GM13977 (cell line): ENCODE data around the gene SLC4A9.

Source experiments
- DNase-seq: peaks from one replicate; pipeline ENCODE4 v3.0.0; 2012; ENCODE audit warnings: low spot score
- in situ Hi-C: fragments of 300-500 bp; cut with MboI; formaldehyde crosslinking; loops from one replicate; pipeline ENCODE4 v1.12.0; 2022; ENCODE audit warnings: low sequenced_read_pairs, low pct_unique_long_range_greater_than_20kb, mixed read lengths, inconsistent platforms; ENCODE audit not compliant: unreplicated experiment
- TF ChIP-seq, protein P1 (sequence below): IDR thresholded peaks from 2 replicates; pipeline ENCODE4 v1.5.1; 2012; ENCODE audit warnings: mild to moderate bottlenecking, control low read depth; ENCODE audit not compliant: insufficient read depth; ENCODE audit errors: extremely low read depth, missing control alignments

Gene SLC4A9

DNA sequence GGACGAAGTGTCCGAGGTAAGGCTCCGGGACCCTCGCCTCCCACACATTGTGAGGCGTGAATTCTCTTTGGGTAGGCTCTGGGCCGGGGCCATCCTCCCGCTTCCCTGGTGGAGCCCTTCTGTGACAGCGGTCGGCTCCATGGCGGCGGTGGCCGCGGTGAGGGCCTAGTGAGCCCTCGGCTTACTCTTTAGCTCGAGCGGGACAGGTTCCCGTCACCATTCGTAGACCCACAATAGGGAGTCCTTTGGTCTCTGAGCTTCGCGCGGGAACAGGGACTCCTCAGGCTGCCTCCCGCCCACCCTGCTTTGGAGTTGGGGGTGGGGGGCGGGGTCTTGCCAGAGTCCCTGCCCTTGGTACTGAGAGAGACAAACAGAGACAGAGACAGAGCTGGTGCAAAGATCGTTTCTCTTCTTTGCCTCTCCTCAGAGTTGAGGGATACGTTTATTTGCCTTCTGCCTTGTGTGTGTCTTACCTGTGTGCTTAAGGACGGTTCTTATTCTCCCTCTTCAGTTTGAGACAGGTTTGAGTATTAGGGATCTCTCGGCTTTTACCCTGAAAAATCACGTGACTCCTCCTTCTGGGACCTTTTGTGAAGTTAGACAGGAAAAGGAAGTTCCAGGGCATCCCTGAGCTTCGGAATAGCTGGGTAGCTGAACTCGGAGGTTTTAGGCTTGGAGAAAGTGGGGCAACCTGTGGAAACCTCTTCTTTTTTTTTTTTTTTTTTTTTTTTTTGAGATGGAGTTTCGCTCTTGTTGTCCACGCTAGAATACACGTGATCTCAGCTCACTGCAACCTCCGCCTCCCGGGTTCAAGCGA is 42.5 kb downstream of the SLC4A9 start:
- TF ChIP-seq, protein P1, sequence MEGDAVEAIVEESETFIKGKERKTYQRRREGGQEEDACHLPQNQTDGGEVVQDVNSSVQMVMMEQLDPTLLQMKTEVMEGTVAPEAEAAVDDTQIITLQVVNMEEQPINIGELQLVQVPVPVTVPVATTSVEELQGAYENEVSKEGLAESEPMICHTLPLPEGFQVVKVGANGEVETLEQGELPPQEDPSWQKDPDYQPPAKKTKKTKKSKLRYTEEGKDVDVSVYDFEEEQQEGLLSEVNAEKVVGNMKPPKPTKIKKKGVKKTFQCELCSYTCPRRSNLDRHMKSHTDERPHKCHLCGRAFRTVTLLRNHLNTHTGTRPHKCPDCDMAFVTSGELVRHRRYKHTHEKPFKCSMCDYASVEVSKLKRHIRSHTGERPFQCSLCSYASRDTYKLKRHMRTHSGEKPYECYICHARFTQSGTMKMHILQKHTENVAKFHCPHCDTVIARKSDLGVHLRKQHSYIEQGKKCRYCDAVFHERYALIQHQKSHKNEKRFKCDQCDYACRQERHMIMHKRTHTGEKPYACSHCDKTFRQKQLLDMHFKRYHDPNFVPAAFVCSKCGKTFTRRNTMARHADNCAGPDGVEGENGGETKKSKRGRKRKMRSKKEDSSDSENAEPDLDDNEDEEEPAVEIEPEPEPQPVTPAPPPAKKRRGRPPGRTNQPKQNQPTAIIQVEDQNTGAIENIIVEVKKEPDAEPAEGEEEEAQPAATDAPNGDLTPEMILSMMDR, result no peak
- DNase-seq, result peak; percentile 44
- in situ Hi-C loops, result no loop called here

DNA sequence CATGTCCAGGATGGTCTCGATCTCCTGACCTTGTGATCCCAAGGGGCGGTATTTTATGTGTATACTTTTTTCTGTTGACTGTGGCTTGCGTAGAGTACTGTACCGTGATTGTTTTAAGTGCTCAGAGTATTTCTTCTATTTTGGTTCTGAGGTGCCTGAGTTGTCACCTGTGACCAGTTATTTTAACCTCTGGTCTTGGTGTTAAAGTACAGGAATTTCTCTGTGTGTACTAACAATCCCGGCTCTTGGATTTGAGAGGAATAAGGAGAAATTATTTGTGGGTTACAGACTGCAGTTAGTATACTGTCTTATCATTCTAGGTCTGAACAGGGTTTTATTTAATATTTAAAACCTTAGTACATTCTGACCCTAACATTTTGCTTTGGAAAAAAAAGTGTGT is 43.6 kb downstream of the SLC4A9 start:
- DNase-seq, result no peak
- in situ Hi-C loops, result no loop called here
- TF ChIP-seq, protein P1, result no peak

DNA sequence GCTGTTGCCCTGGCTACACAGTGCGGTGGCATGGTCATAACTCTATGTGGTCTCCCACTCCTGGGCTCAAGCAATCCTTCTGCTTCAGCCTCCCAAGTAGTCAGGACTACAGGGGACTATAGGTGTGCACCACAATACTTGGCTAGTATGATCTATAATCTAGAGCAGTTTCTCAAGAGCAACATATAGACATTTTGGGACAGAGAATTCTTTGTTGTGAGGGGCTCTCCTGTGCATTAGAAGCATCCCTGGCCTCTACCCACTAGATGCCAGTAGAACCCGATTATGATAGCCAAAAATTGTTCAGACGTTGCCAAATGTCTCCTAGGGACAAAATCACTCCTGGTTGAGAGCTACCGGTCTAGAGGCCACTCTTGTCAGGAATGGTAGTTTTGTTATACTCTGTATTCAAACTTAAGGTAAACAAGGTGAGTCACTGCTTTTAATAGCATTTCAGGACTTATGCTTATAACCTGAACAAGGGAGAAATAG is 48.8 kb downstream of the SLC4A9 start:
- no peak for DNase-seq
- in situ Hi-C loops, result no loop called here
- TF ChIP-seq, protein P1, result no peak

DNA sequence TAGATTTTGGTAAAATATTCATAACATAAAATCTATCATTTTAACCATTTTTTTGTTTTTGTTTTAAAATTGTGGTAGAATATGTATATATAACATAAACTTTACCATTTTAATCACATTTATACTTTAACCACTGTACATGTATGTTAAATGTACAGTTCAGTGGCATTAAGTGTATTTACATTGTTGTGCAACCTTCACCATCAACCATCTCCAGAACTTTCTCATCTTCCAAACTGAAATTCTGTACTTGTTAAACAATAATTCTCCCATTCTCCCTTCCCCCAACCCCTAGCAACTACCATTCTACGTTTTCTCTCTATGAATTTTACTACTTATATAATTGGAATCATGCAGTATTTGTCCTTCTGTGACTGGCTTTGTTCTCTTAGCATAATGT is 53.2 kb downstream of the SLC4A9 start:
- no peak for DNase-seq
- TF ChIP-seq, protein P1, result no peak
- in situ Hi-C loops, result no loop called here

DNA sequence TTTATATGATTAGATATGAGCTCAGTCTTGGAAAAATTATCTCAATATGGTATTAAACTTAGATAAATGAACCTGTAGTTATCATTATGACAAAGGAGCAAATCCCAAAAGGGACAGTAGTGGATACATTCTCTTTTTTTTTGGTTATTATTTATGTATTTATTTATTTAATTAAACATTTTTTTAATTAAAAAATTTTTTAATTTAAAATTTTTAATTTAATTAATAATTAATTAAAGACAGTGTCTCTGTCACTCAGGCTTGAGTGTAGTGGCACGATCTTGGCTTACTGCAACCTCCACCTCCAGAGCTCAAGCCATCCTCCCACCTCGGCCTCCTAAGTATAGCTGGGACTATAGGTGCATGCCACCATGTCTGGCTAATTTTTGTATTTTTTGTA is 57.2 kb downstream of the SLC4A9 start:
- TF ChIP-seq, protein P1, result no peak
- in situ Hi-C loops, result no loop called here
- no peak for DNase-seq

DNA sequence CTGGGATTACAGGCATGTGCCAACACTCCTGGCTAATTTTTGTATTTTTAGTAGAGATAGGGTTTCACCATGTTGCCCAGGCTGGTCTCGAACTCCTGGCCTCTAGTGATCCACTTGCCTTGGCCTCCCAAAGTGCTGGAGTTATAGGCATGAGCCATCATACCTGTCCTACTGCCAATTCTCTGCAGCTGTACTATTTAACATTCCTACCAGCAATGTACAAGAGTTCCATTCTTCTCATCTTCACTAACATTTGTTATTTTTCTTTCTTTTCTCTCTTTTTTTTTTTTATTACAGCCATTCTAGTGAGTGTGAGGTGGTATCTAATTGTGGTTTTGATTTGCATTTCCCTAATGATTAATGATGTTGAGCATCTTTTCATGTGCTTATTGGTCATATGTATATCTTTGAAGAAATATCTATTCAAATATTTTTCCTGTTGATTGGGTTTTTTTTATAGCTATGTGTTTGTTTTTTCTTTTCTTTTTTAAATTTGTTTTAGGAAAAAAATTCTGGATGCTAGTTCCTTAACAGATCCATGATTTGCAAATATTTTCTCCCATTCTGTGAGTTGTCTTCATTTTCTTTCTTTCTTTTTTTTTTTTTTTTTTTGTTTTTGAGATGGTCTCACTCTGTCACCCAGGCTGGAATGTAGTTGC is 59.0 kb downstream of the SLC4A9 start:
- TF ChIP-seq, protein P1, result no peak
- DNase-seq, result no peak
- in situ Hi-C loops, result no loop called here
